Testis (tissue), 3 donors: Measurements from ENCODE around the gene PCIF1. TPM values are rescaled to one million over a fixed set of nuclear protein-coding genes. Genes with fewer than 3 reads are reported as not detected.
"Not testable (repeated sequence)": the region's sequence is repeated elsewhere in the genome, so short reads cannot be mapped to it uniquely, and the experiment has no call there.

ENCODE experiments used
- DNase-seq: peaks from one replicate; pipeline ENCODE4 v3.0.0-alpha.2; 2019
- H3K27ac ChIP-seq, 2 donors: fragments of 200-600 bp; sonication (generic); one replicate each; pipeline ENCODE4 v1.5.1; 2019
- H3K27me3 ChIP-seq: fragments of 200-600 bp; sonication (generic); one replicate; pipeline ENCODE4 v1.5.1; 2019
- H3K36me3 ChIP-seq: fragments of 200-600 bp; sonication (generic); one replicate; pipeline ENCODE4 v1.5.1; 2017; ENCODE audit warnings: low read depth; ENCODE audit errors: missing control alignments
- H3K4me1 ChIP-seq: fragments of 200-600 bp; sonication (generic); one replicate; pipeline ENCODE4 v1.5.1; 2019
- H3K4me3 ChIP-seq, 2 donors: fragments of 200-600 bp; sonication (generic); one replicate each; pipeline ENCODE4 v1.5.1; 2017 to 2019
- H3K9me3 ChIP-seq: fragments of 200-600 bp; sonication (generic); one replicate; pipeline ENCODE4 v1.5.1; 2017
- POLR2A ChIP-seq: fragments of 450-650 bp; IDR thresholded peaks from one replicate; pipeline ENCODE4 v1.6.1; 2017; ENCODE audit warnings: antibody characterized with exemption, mild to moderate bottlenecking, moderate library complexity
- WGBS, 2 donors: methylation state at CpG; one replicate each; pipeline ENCODE4 v1.1.5; 2018; 5-methylcytosine and 5-hydroxymethylcytosine counted together
- intact Hi-C: fragments of 100-400 bp; cut with DNase I; formaldehyde crosslinking; loops from one replicate; pipeline ENCODE4 v1.15.1; 2023; ENCODE audit warnings: low total_unique reads
- polyA plus RNA-seq: library from polyadenylated mRNA; stranded (reverse); fragments of 350-450 nt; fragmentation: Illumina TruSeq; extraction: RNeasy Lipid Tissue Mini Kit (QIAGEN cat#74804); gene quantifications from one replicate; pipeline ENCODE4 v1.2.3, GENCODE V29; 2014; ENCODE audit warnings: low read depth, low replicate concordance; ENCODE audit not compliant: insufficient read depth
- total RNA-seq, 2 donors: library from RNA; depleted of rRNA; stranded (reverse); fragments of >200 nt; gene quantifications; one replicate each; pipeline ENCODE4 v1.2.3, GENCODE V29; 2016
- TF ChIP-seq, protein P1 (sequence below), 3 experiments: fragments of 450-650 bp in 2 of 3; fragments of 200-600 bp in 1 of 3; sonication (generic) in 1 of 3; IDR thresholded peaks; one replicate each; pipeline ENCODE4 v1.5.1; 2016 to 2019; ENCODE audit warnings: antibody characterized with exemption in 3 of 3, mild to moderate bottlenecking in 2 of 3, moderate library complexity in 1 of 3

PCIF1 gene
- total and polyA plus RNA-seq, 3 donors from 2014 or later, result 39.3 to 48.7 (median 39.4) TPM

DNA sequence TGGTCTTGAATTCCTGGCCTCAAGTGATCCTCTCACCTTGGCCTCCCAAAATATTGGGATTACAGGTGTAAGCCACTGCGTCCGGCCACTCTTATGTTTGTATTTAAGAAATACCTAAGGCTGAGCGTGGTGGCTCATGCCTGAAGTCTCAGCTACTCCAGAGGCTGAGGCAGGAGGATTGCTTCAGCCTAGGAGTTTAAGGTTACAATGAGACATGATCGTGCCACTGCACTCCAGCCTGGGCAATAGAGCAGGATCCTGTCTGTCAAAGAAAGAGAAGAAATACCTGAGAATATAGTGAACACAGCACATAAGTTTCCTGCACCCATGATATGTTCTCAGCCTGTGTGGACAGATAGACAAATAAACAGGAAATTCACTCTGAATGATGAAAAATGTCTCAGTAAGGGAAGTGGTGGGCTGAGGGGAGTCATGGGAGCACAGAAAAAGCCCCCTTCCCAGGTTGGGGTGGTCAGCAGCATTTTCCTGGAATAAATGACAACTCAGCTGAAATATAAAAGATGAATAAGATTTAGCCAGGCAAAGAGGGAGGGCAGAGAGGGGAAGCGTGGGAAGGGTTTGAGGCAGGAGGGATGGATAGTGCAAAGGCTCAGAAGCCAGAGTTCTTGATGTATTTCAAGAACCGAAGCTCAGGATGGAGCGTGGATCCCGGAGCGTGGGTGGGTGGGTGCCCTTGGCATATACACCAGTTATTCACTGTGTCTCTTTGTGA lies 60.4 kb downstream of the PCIF1 start:
- no peak for DNase-seq
- TF ChIP-seq POLR2A, result no peak
- TF ChIP-seq, protein P1, sequence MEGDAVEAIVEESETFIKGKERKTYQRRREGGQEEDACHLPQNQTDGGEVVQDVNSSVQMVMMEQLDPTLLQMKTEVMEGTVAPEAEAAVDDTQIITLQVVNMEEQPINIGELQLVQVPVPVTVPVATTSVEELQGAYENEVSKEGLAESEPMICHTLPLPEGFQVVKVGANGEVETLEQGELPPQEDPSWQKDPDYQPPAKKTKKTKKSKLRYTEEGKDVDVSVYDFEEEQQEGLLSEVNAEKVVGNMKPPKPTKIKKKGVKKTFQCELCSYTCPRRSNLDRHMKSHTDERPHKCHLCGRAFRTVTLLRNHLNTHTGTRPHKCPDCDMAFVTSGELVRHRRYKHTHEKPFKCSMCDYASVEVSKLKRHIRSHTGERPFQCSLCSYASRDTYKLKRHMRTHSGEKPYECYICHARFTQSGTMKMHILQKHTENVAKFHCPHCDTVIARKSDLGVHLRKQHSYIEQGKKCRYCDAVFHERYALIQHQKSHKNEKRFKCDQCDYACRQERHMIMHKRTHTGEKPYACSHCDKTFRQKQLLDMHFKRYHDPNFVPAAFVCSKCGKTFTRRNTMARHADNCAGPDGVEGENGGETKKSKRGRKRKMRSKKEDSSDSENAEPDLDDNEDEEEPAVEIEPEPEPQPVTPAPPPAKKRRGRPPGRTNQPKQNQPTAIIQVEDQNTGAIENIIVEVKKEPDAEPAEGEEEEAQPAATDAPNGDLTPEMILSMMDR (IDR thresholded peaks at IDR 0.05), result no peak
- Histone ChIP-seq H3K36me3 (no peaks in the 10 kb centered on the region), H3K4me1 (no peaks in the 10 kb centered on the region), H3K9me3 (no peaks in the 10 kb centered on the region), H3K27ac (no peak overlapping the region), H3K4me3 (no peak overlapping the region), H3K27me3 (no peaks in the 10 kb centered on the region)
- intact Hi-C loops, result no loop called here
- WGBS, 2 donors, result 57 to 73% methylated on average over 9 of the region's 9 CpGs

DNA sequence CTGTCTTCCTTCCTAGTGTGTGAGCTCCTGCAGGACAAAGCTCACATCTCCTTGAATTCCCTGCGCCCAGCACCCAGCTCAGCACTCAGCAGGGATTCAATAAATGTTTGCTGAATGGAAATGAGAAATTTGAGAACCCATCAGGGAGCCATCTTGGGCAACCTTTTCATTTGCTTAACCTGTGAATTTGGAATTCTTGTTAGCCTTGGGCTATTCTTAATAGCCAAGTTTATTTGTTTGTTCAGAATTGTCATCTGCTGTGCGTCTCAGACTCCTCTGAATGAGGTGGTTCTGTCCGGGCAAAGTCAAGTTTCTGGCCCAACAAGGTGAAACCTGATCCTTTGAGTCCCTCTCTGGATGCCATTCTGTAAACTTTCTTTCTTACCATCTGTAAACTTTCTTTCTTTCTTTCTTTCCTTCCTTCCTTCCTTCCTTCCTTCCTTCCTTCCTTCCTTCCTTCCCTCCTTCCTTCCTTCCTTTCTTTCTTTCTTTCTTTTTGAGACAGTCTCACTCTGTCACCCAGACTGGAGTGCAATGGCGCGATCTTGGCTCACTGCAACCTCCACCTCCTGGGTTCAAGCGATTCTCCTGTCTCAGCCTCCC lies 61.1 kb downstream of the PCIF1 start:
- H3K9me3 ChIP-seq, H3K4me3 ChIP-seq, H3K4me1 ChIP-seq, intact Hi-C loops, DNase-seq, H3K27ac ChIP-seq, H3K27me3 ChIP-seq, H3K36me3 ChIP-seq: not testable (repeated sequence)
- 79 to 83% methylated on average over 6 of the region's 6 CpGs for WGBS, 2 donors

DNA sequence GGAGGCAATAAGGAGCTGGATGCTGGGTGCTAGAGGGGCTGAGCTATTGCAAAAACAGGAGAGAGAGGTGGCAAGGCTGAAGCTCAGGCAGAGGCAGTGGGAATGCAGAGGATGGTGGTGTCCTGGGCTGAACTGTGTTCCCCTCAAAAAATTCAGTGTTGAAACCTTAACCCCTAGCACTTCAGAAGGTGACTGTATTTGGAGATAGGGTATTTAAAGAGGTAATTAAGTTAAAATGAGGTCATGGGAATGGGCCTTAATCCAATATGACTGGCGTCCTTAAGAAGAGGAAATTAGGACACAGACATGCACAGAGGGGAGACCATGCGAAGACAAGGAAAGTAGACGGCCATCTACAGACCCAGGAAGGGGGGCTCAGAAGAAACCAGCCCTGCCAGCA lies 62.7 kb downstream of the PCIF1 start:
- 40 to 47% methylated on average over 3 of the region's 3 CpGs for WGBS, 2 donors
- Histone ChIP-seq H3K27me3 (no peaks in the 10 kb centered on the region), H3K4me3 (no peak overlapping the region), H3K36me3 (no peaks in the 10 kb centered on the region), H3K9me3 (no peaks in the 10 kb centered on the region), H3K4me1 (no peaks in the 10 kb centered on the region), H3K27ac (no peak overlapping the region)
- TF ChIP-seq, protein P1 (IDR thresholded peaks at IDR 0.05), result no peak
- TF ChIP-seq POLR2A, result no peak
- intact Hi-C loops, result no loop called here
- DNase-seq, result no peak

Other genes starting within 250 kb of the PCIF1 start
- not detected for gene WFDC13, start 232.6 kb upstream of the PCIF1 start, total RNA-seq
- not detected for gene WFDC13, start 232.6 kb upstream of the PCIF1 start, polyA plus RNA-seq
- 1 to 10 TPM; 1.0 to 1.2 TPM for gene WFDC10B, start 229.7 kb upstream of the PCIF1 start, total RNA-seq
- gene WFDC10B, start 229.7 kb upstream of the PCIF1 start, polyA plus RNA-seq, result 4.3 TPM
- gene SPINT4, start 212.3 kb upstream of the PCIF1 start, total RNA-seq, result not detected
- gene SPINT4, start 212.3 kb upstream of the PCIF1 start, polyA plus RNA-seq, result not detected
- gene WFDC3, start 142.8 kb upstream of the PCIF1 start, total RNA-seq, result 10 to 100 TPM; 37.5 to 56.2 TPM
- 99.2 TPM for gene WFDC3, start 142.8 kb upstream of the PCIF1 start, polyA plus RNA-seq
- gene DNTTIP1, start 142.7 kb upstream of the PCIF1 start, total RNA-seq, result 10 to 100 TPM; 38.6 to 49.9 TPM
- 67.2 TPM for gene DNTTIP1, start 142.7 kb upstream of the PCIF1 start, polyA plus RNA-seq
- 10 to 100 TPM; 21.4 to 22.0 TPM for gene UBE2C, start 122.0 kb upstream of the PCIF1 start, total RNA-seq
- 36.7 TPM for gene UBE2C, start 122.0 kb upstream of the PCIF1 start, polyA plus RNA-seq
- gene TNNC2, start 107.4 kb upstream of the PCIF1 start, total RNA-seq, result 1 to 10 TPM; 4.6 to 6.5 TPM
- gene TNNC2, start 107.4 kb upstream of the PCIF1 start, polyA plus RNA-seq, result 12.1 TPM
- gene SNX21, start 100.9 kb upstream of the PCIF1 start, total RNA-seq, result 10 to 100 TPM; 77.9 to 82.4 TPM
- 23.9 TPM for gene SNX21, start 100.9 kb upstream of the PCIF1 start, polyA plus RNA-seq
- 10 to 100 TPM; 71.2 to 79.6 TPM for gene ACOT8, start 77.3 kb upstream of the PCIF1 start, total RNA-seq
- gene ACOT8, start 77.3 kb upstream of the PCIF1 start, polyA plus RNA-seq, result 44.4 TPM
- 10 to 100 TPM in 1 of 2 donors, 1 to 10 TPM in 1; 9.3 to 12.8 TPM for gene ZSWIM3, start 77.1 kb upstream of the PCIF1 start, total RNA-seq
- 8.0 TPM for gene ZSWIM3, start 77.1 kb upstream of the PCIF1 start, polyA plus RNA-seq
- 10 to 100 TPM; 24.0 to 24.5 TPM for gene ZSWIM1, start 53.5 kb upstream of the PCIF1 start, total RNA-seq
- 11.4 TPM for gene ZSWIM1, start 53.5 kb upstream of the PCIF1 start, polyA plus RNA-seq
- 10 to 100 TPM; 14.9 to 26.0 TPM for gene SPATA25, start 47.1 kb upstream of the PCIF1 start, total RNA-seq
- gene SPATA25, start 47.1 kb upstream of the PCIF1 start, polyA plus RNA-seq, result 59.4 TPM
- gene NEURL2, start 43.5 kb upstream of the PCIF1 start, total RNA-seq, result 1 to 10 TPM; 7.0 to 9.1 TPM
- 1.9 TPM for gene NEURL2, start 43.5 kb upstream of the PCIF1 start, polyA plus RNA-seq
- 100 to 1,000 TPM; 112 to 223 TPM for gene CTSA, start 43.3 kb upstream of the PCIF1 start, total RNA-seq
- gene CTSA, start 43.3 kb upstream of the PCIF1 start, polyA plus RNA-seq, result 103 TPM
- gene PLTP, start 22.5 kb upstream of the PCIF1 start, total RNA-seq, result 10 to 100 TPM; 53.3 to 80.0 TPM
- gene PLTP, start 22.5 kb upstream of the PCIF1 start, polyA plus RNA-seq, result 105 TPM
- 10 to 100 TPM; 50.5 to 53.5 TPM for gene ZNF335, start 37.5 kb downstream of the PCIF1 start, total RNA-seq
- 25.3 TPM for gene ZNF335, start 37.5 kb downstream of the PCIF1 start, polyA plus RNA-seq
- gene MMP9, start 74.2 kb downstream of the PCIF1 start, total RNA-seq, result under 1 TPM; 0.39 to 0.56 TPM
- gene MMP9, start 74.2 kb downstream of the PCIF1 start, polyA plus RNA-seq, result 10.0 TPM
- 1 to 10 TPM; 5.5 to 9.2 TPM for gene SLC12A5, start 94.5 kb downstream of the PCIF1 start, total RNA-seq
- gene SLC12A5, start 94.5 kb downstream of the PCIF1 start, polyA plus RNA-seq, result 15.5 TPM
- 10 to 100 TPM; 55.6 to 66.2 TPM for gene NCOA5, start 155.3 kb downstream of the PCIF1 start, total RNA-seq
- 64.0 TPM for gene NCOA5, start 155.3 kb downstream of the PCIF1 start, polyA plus RNA-seq
- 1 to 10 TPM; 5.0 to 5.3 TPM for gene CD40, start 183.6 kb downstream of the PCIF1 start, total RNA-seq
- gene CD40, start 183.6 kb downstream of the PCIF1 start, polyA plus RNA-seq, result 8.8 TPM